Caki2 (cell line): ENCODE measurements around the gene KCNG3. TPM values are rescaled to one million over a fixed set of nuclear protein-coding genes. Genes with fewer than 3 reads are reported as not detected.
A peak's percentile ranks its signal among the peaks of the same experiment; 100 is the strongest.

Experiments
- DNase-seq: peaks from one replicate; pipeline ENCODE4 v3.0.0-alpha.2; 2015; ENCODE audit warnings: low read depth
- in situ Hi-C: cut with HindIII; loops from 2 replicates; pipeline ENCODE4 v1.10.0; 2016; ENCODE audit warnings: low sequenced_read_pairs, low pct_unique_long_range_greater_than_20kb, mixed read lengths
- total RNA-seq: library from RNA; depleted of rRNA; stranded (reverse); fragments of >200 nt; shearing (Covaris generic); gene quantifications from 2 replicates; pipeline ENCODE4 v1.2.3, GENCODE V29; 2014; ENCODE audit warnings: low replicate concordance

KCNG3 gene
- total RNA-seq, 1 experiment from 2014 or later: 0.51 TPM

GRCh38 chr2:42492691-42493467 is 903 bp downstream of the KCNG3 start:
- in situ Hi-C loops: no loop called here
- no peak for DNase-seq

GRCh38 chr2:42488297-42488696 is 5.5 kb downstream of the KCNG3 start:
- no peak for DNase-seq
- in situ Hi-C loops: no loop called here

DNA sequence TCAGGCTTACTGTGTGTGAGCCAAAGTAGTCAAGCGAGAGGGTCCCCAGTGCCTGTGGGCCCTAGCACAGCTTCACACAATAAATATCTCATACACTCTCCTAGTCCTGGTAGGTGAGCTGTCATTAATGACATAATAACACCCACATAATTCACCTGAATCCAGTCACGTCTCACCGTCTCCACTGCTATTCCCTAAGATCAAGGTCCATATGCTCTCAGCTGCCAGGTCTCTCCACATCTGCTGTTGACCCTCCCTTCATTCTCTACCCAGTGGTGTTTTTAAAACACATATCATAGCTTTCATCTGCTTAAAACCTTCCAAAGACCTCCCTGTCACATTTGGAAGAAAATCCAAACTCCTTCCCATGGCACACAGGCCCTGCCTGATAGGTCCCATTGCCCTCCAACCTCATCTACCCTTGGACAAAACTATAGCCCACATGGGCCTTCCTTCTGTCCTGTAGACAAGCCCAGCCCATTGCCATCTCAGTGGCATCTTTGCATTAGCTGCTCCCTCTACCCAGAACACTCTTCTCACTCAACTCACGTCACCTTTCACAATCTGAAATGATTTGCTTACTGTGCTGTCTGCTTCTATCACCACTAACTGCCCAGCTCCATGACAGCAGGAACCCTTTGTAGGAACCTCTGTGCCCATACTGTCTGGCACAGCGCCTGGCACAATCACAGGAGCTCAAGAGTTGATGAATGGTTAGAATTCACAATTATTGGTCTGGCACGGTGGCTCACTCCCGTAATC is 7.5 kb downstream of the KCNG3 start:
- no peak for DNase-seq
- in situ Hi-C loops: no loop called here

GRCh38 chr2:42480402-42480801 is 13.4 kb downstream of the KCNG3 start:
- in situ Hi-C loops: no loop called here
- DNase-seq: no peak

DNA sequence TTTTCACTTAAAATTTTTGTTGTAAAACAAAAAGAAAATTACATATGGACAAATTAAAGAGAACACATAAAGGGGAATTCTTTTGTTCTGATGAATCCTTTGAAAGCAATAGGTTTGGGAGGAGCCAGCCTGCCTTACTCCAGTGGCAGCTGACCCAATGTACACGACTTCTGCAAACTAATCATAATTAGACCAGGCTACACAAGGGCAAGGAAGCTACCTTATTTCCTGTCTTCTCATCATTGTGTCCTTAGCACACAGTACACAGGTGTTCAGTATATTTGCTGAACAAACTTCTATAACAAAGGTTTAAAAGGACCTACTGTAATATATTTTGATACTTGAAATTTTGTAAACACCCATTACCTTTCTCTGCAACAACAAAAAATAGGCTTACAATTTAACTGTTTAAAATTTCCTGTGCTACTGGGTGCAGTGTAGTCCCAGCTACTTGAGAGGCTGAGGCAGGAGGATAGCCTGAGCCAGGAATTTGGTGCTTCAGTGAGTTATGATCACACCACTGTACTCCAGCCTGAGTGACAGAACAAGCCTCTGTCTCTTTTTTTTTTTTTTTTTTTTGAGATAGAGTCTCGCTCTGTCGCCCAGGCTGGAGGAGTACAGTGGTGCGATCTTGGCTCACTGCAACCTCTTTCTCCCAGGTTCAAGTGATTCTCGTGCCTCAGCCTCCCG is 18.9 kb downstream of the KCNG3 start:
- no peak for DNase-seq
- in situ Hi-C loops: no loop called here

- in situ Hi-C loops: no loop called here
These were observed 23.1 kb downstream of the KCNG3 start for GRCh38 chr2:42470706-42471105.

DNA sequence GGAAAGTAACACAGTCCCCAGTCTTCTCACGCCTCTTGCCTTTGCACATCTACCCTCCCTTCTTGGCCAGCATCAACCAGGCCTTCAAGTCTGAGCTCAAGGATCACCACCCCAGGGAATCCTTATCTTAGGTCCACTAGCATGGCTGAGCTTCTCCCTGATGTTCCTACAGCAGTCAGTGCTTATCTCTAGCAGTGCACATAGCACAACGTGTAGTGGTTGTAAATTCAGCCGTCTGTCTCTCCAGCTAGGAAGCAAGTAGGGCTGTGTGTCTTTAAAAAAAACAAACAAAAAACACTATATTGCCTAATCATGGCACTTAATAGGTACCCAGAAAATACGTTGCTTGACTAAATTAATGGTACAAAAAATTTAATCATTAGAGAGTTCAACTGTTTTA is 29.2 kb downstream of the KCNG3 start:
- DNase-seq: no peak
- in situ Hi-C loops: no loop called here

More at GRCh38 chr2:42470706-42471105, 23.1 kb downstream of the KCNG3 start:
- DNase-seq: no peak

DNA sequence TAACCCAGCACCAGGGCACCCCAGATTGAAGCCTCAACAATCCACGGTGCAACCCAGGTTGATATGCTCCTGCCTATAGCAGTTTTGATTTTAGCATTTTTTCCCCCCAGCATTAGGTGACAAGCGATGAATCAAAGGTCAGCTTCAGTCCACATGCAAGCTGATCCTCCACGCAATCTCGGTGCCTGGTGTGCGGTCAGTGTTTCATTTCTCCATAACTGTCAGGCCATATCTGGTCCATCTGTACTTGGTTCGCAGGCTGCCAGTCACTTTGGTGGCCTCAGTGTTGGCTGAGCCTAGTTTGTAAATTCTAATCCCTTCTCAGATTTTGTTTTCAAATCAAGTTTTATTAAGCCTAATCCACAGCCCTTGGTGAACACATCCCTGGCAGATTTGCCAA is 30.2 kb downstream of the KCNG3 start:
- no peak for DNase-seq
- in situ Hi-C loops: no loop called here

GRCh38 chr2:42459296-42459695 is 34.5 kb downstream of the KCNG3 start:
- in situ Hi-C loops: no loop called here
- no peak for DNase-seq

DNA sequence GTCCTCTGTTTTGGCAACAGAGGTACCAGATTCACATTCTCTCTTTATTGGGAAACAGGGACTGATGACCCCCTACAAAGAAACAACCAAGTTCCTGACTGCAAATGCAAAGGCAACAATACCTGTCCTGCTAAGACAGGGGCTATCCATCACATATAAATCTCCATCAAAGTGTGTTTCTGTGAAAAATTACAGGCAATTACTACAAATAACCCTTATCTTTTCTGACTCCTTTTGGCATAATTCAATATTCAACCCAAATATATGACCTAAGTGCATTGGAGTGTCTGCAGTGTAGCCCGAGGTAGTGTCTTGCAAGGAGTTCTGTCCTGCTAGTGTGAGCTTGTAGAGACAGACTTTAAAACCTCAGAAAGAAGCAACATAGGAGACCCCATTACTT is 35.4 kb downstream of the KCNG3 start:
- DNase-seq: no peak
- in situ Hi-C loops: no loop called here

DNA sequence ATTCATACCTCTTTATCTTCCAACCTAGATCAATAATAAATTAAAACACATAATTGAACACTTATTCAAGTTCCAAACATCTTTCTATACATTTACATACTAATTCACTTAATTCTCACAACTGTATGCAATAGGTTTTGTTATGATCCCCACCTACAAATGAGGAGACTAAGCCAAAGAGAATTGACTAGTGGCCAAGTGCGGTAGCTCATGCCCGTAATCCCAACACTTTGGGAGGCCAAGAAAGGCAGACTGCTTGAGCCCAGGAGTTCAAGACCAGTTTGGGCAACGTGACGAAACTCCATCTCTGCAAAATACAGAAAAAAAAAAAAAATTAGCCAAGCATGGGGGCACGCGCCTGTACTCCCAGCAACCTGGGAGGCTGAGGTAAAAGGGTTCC is 36.8 kb downstream of the KCNG3 start:
- no peak for DNase-seq
- in situ Hi-C loops: no loop called here

DNA sequence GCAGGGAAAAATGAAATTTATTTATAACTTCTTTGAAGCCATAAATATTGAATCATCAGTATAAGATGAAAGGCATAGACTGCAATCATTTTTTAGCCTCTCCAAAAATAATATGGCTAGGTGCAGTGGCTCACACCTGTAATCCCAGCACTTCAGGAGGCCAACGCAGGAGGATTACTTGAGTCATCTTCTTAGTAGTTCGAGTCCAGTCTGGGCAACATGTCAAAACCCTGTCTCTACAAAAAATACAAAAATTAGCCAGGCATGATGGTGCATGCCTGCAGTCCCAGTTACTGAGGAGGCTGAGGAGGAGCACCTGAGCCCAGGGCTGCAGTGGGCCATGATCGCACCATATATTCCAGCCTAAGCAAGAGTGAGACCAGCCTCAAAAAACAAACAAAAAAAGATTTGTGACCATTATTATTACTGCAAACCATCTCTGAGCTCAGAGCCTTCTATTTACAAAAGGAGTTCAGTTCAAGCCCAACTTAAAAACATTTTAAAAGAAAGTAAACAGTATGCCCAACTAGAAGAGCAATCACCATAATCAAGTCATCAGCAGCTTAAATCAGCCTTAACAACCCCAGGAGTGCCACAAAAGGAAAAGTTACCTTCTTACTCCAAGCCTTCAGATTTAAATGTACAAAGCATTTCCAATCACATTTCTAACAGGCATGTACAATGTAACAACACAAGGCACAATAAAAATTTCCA is 37.5 kb downstream of the KCNG3 start:
- no peak for DNase-seq
- in situ Hi-C loops: no loop called here

GRCh38 chr2:42452545-42452944 is 41.2 kb downstream of the KCNG3 start:
- no peak for DNase-seq
- in situ Hi-C loops: no loop called here

- in situ Hi-C loops: no loop called here
- DNase-seq: no peak
These were observed 43.6 kb downstream of the KCNG3 start for GRCh38 chr2:42450136-42450535.

DNA sequence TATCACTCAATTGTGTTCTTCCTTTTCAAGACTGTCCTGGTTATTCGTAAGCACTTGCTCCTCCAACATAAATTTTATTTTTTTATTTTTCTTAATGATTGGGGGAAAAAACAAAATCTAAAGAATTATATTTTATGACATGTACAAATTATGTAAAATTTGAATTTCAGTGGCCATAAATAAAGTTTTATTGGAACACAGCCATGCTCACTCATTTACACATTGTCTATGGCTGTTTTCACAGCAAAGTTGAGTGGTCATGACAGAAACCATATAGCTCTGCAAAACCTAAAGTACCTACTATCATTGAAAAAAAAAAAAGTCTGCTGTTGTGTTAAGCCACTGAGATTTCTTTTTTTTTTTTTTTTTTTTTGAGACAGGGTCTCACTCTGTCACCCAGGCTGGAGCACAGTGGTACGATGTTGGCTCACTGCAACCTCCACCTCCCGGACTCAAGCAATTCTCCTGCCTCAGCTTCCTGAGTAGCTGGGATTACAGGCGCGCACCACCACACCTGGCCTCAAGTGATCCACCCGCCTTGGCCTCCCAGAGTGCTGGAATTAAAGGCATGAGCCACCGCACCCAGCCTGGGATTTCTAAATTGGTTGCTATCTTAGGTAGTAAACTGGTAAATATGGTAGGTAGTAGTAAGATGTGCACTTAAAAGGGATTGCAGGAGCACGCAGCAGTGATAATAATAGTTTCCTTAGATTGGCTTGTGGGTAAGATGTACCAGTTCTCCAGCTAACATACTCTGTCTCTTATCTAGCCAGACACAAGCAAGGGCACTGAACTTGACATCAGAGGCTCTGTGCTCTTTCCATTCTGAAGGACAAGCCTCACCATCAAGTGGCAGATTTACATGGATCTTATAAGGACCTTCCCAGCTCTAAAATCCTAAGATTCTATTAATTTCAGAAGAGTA is 44.4 kb downstream of the KCNG3 start:
- in situ Hi-C loops: no loop called here
- DNase-seq: no peak

- in situ Hi-C loops: no loop called here
- DNase-seq: no peak
These were observed 45.6 kb downstream of the KCNG3 start for GRCh38 chr2:42448163-42448562.

DNA sequence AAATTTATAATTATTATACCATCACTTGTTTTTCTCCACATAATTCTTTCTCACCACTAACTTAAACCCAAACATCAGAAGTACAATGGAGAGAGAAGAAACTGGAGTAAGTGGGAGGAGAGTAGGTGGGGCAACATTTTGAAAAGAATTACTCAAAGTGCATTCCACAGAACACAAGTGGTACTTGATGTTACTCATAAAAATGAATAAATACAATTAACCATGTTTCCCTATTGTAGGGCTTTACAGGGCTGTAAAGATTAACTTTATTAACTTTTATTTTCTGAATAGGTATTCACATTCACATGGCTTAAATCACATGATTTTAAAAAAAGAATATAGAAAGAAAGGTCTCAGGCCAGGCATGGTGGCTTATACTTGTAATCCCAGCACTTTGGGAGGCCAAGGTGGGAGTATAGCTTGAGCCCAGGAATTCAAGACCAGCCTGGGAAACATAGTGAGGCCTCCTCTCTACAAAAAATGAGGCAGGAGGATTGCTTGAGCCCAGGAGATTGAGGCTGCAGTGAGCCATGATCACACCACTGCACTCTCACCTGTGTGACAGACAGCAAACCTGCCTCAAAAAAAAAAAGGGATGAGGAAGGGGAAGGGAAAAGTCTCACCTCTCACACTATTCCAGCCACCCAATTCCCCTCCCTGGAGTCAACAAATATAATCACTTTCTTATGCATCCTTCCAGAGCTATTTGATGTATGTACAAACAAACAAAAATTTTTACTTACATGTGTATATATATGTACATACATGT is 47.1 kb downstream of the KCNG3 start:
- DNase-seq: peak; percentile 34
- in situ Hi-C loops: no loop called here
